ENCODE results near the gene MAML2.
"Not testable (repeated sequence)": the region's sequence is repeated elsewhere in the genome, so short reads cannot be mapped to it uniquely, and the experiment has no call there.

MAML2 gene

GRCh38 chr11:96191752-96192151 lies 151.2 kb downstream of the MAML2 start:
- DNase-seq (ENCODE audit: low read depth in 1 of 2, low spot score in 1 of 2), result no peak

DNA sequence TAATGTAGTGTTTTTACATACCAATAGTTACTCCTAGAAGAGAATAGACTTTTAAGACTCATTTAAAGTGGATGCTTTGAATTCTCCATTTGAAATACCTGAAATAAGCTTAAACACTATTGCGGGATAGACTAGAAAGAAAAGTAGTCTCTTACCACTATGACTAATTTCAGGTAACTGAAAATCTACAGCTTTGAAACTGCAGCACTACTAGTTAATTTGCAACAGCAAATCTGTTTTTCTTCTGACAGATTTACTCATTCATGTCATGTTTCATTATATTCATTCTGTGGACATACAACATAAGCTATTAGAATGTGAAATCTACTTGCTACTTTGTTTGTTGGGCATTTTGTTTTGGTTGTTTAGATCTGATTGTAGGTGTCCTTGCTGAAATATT lies 153.6 kb downstream of the MAML2 start:
- no peak for DNase-seq (ENCODE audit: low read depth in 1 of 2, low spot score in 1 of 2)

- DNase-seq (ENCODE audit: low read depth in 1 of 2, low spot score in 1 of 2), result no peak
Measured at GRCh38 chr11:96188243-96189006, 154.6 kb downstream of the MAML2 start.

DNA sequence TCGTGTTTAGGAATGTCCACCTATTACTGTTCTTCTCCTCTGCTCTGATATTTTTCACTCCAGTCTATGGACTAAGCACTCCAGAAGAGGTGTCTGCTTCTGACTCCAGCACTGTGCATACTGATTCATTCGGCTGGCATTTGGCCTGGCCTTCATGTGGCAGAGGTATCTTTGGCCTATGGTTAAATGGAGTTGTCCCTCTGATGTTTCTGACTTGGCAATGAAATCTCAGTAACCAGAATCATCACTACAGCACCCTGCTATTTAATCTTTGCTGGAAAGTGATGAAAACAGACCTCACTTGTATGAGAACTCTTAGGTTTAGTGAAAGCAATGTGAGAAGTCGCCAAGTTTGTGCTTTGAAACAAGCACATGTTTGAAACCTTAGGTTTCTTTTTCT lies 155.2 kb downstream of the MAML2 start:
- no peak for DNase-seq (ENCODE audit: low read depth in 1 of 2, low spot score in 1 of 2)

GRCh38 chr11:96186806-96187205 lies 156.2 kb downstream of the MAML2 start:
- DNase-seq (ENCODE audit: low read depth in 1 of 2, low spot score in 1 of 2), result no peak

DNA sequence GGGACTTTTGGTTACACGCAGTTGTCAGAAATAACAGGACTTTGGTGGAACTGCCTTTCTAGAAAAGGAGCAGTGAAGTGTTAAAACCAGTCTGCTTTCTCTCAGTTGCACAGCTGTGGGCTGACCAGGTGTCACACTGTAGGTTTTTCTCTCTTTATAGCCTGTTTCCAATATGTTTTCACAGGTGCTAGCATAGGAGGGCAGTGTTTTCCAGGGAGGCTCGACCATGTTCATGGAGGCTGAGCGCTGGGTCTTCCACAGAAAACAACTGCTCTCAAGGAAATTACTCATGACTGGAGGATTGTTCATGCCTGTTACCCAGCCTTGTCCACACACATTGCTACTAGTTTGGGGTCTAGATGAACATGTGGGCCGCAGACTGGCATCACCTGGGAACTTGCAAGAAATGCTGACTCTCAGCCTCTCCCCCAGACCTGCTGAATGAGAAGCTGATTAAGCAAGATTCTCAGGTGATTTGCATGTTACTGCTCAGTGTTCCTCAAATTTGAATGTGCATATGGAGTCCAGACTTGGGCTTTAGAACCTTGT lies 157.7 kb downstream of the MAML2 start:
- no peak for DNase-seq (ENCODE audit: low read depth in 1 of 2, low spot score in 1 of 2)

- DNase-seq (ENCODE audit: low read depth in 1 of 2, low spot score in 1 of 2), result not testable (repeated sequence)
Measured at GRCh38 chr11:96180937-96181336, 162.1 kb downstream of the MAML2 start.

DNA sequence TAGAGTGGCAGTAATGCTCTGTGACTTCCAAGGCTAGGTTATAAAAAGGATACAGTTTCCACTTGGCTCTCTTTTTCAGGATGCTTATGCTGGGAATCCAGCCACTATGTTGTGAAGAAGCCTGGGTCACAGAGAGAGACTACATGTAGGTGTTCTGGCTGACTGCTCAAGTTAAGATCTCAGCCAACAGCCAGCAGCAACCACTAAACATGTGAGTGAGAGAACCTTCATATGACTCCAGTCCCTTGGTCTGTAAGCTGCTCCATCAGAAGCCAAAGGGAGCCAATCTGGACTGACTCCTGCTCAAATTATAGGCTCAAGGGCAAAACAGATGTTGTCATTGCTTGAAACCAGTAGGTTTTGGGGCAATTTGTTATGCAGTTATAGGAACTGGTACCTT lies 162.7 kb downstream of the MAML2 start:
- no peak for DNase-seq (ENCODE audit: low read depth in 1 of 2, low spot score in 1 of 2)

- DNase-seq (ENCODE audit: low read depth in 1 of 2, low spot score in 1 of 2), result no peak
Measured at GRCh38 chr11:96179905-96180304, 163.1 kb downstream of the MAML2 start.

- DNase-seq (ENCODE audit: low read depth in 1 of 2, low spot score in 1 of 2), result no peak
Measured at GRCh38 chr11:96178887-96179279, 164.1 kb downstream of the MAML2 start.

GRCh38 chr11:96178049-96178886 lies 164.7 kb downstream of the MAML2 start:
- no peak for DNase-seq (ENCODE audit: low read depth in 1 of 2, low spot score in 1 of 2)

DNA sequence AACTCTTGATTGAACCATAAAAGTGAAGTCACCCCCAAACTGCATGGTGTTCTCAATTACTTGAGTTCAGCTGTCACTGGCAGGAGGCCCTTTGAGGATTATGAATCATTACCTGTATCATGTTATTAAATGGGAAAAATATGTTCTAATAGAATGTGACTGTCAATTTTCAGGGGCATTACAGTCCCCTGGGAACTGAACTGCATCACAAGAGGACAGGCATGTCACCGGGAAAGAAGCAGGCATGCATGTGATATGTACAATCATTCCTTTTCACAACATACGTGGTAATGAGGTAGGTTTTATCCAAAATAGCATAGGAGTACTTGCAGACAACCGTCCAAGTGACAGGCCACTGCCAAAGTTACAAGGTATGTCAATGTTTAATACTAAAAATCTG lies 165.8 kb downstream of the MAML2 start:
- DNase-seq (ENCODE audit: low read depth in 1 of 2, low spot score in 1 of 2), result no peak

DNA sequence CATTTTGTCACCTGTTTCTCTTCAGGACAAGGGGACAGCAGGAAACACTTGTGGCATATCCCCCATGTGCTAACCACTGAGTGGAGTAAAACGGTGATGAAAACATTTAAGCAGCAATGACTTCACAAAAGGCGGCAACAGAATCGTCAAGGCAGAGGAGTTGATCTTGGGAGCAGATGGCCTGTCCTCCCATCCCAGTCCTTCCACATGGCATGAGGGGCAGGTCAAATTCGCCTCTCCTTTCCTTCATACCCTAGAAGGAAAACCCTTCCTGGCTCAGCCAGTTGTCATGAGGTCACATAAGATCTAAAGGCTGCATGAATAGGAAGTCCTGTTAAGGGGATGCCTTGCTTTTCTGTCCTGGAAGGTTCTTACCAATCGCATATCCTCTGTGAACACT lies 169.1 kb downstream of the MAML2 start:
- DNase-seq (ENCODE audit: low read depth in 1 of 2, low spot score in 1 of 2), result no peak

DNA sequence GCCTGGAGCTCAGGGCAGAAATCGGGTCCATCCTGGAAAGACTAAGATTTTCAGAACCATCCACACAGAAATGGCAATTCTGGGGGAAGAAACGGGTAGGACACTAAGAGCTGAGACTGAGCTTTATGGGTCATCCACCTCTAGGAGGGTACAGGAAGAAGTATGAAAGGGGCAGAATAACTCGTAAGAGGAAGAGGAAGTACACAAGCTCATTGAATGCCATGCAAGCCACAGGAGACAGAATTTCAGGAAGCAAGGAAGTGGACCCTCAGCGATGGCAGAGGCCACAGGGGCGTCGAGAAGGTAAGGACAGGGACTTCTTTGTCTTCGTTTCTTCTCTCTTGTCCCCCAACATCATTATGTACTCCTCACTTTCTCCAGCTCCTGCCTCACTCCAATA lies 169.6 kb downstream of the MAML2 start:
- DNase-seq (ENCODE audit: low read depth in 1 of 2, low spot score in 1 of 2), result no peak

GRCh38 chr11:96172604-96173003 lies 170.4 kb downstream of the MAML2 start:
- no peak for DNase-seq (ENCODE audit: low read depth in 1 of 2, low spot score in 1 of 2)

GRCh38 chr11:96169250-96169649 lies 173.7 kb downstream of the MAML2 start:
- no peak for DNase-seq (ENCODE audit: low read depth in 1 of 2, low spot score in 1 of 2)

GRCh38 chr11:96168623-96169022 lies 174.4 kb downstream of the MAML2 start:
- DNase-seq (ENCODE audit: low read depth in 1 of 2, low spot score in 1 of 2), result no peak

- no peak for DNase-seq (ENCODE audit: low read depth in 1 of 2, low spot score in 1 of 2)
Measured at GRCh38 chr11:96167787-96168186, 175.2 kb downstream of the MAML2 start.

GRCh38 chr11:96167203-96167758 lies 175.7 kb downstream of the MAML2 start:
- no peak for DNase-seq (ENCODE audit: low read depth in 1 of 2, low spot score in 1 of 2)

GRCh38 chr11:96162816-96163499 lies 180.0 kb downstream of the MAML2 start:
- DNase-seq (ENCODE audit: low read depth in 1 of 2, low spot score in 1 of 2), result no peak

Measured in activated T-helper 1 cell treated with anti-CD3 and anti-CD28 coated beads, Interleukin-2, amount 50 U/mL, for 16 hours (primary cell).